ENCODE measurements around the gene CERS6. TPM values are rescaled to one million over a fixed set of nuclear protein-coding genes. Genes with fewer than 3 reads are reported as not detected.

The CERS6 gene
- total RNA-seq, 4 donors from 2014 or later: 35.7 to 60.6 (median 39.2) TPM

DNA sequence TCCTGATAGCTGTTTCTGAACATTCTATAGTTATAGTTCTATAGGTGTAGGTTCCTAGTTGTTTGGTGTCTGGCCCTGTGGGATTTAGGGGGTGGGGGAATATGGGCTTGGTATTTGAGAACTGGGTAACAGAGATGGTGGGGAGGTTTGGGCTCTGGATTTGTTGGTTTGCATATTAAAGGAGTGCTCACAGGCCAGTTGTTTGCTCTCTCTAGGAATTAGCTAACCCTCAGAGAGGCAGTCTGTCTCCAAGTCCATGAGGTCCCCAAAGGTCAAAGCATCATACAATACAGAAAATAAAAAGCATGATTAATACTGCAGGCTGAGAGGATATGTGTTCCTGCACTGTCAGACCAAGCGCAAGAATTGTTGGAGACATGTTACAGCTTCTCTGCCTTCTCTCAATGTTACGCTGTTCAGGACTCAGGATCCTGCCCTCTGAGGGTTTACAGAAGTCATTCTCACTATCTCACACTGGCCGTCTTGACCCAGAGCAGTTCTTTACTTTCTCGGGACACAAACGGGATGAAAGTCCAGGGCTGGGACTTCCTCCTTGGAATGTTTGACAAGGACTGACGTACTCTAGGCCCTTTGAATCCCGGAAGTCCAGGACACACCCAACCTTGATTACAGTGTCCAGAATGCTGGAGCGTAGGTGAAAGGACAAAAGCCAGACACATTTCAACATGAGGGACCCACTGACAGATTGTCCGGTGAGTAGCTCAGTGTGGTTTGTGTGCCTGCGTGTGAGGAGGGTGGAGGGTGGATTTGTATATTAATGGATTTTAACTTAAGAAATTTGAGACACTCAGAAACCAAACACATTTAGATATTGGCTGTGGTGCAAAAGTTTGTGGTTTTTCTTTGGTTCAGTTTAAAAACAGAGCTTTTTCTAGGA lies 346.1 kb downstream of the CERS6 start, which contains the start of gene NOSTRIN:
Gene NOSTRIN (plus strand): TSS at position 677 of the 898 bp plus-strand sequence. CDS start 10 bp downstream, at position 687.
- DNase-seq: no peak
- H3K27me3 ChIP-seq: no peaks in the 10 kb centered on the region
- WGBS, 2 donors: 67 to 78% methylated on average over 10 of the region's 10 CpGs
- no peak within 1 kb of the TSS for H3K4me3 ChIP-seq (replicated peaks in 1 of 3)
- peak within 1 kb of the TSS; percentile 16 to 71 (median 50) for H3K27ac ChIP-seq
- intact Hi-C loops (cut with DNase I): no loop called here
- TF ChIP-seq, protein P1, sequence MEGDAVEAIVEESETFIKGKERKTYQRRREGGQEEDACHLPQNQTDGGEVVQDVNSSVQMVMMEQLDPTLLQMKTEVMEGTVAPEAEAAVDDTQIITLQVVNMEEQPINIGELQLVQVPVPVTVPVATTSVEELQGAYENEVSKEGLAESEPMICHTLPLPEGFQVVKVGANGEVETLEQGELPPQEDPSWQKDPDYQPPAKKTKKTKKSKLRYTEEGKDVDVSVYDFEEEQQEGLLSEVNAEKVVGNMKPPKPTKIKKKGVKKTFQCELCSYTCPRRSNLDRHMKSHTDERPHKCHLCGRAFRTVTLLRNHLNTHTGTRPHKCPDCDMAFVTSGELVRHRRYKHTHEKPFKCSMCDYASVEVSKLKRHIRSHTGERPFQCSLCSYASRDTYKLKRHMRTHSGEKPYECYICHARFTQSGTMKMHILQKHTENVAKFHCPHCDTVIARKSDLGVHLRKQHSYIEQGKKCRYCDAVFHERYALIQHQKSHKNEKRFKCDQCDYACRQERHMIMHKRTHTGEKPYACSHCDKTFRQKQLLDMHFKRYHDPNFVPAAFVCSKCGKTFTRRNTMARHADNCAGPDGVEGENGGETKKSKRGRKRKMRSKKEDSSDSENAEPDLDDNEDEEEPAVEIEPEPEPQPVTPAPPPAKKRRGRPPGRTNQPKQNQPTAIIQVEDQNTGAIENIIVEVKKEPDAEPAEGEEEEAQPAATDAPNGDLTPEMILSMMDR (IDR thresholded peaks at IDR 0.05): no peak
- no peak for TF ChIP-seq POLR2A (IDR thresholded peaks at IDR 0.05)
- H3K4me1 ChIP-seq: peaks cover 35 to 43% of the 10 kb centered on the region in 2 donors
- no peaks in the 10 kb centered on the region for H3K9me3 ChIP-seq
- no peaks in the 10 kb centered on the region for H3K36me3 ChIP-seq

DNA sequence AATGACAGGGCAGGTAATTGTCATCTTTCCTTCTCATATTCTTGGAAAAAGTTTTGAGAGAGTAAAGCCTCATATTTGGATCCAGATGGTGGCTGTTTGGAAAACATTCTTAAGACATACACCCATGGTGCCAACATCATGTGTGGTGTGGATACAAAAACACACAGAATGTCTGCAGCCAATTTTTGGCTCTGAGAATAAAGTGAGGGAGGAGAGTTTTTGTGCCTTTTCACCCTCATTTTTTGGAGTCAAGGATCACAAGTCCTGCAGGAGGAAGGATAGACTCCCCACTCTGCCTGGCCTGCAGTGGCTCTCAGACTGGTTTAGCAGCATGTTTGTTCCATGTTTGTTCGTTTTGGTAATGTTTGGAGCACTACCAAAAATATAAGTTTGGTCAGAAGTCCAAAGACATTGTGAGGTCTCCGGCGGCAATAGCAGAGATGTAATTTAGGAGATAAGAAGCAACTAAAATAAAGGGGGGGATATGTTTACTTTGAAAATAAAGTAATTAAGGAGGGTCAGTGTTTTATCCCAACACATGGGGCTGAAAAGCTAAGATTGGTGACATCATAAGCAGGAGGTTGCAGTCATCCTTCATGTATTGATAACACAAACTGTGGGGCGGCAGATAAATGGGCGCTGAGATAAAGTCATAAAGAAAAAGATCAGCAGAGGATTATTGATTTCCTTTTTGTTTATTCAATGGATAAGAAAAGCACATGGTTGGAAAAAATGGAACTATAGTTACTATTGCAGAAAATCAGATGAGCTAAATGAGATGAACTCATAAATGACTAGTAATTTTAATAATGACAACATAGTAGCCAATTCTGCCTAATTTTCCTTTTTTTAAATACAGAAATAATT lies 347.0 kb downstream of the CERS6 start:
- DNase-seq: peak; percentile 22 to 51
- Histone ChIP-seq H3K4me3 (replicated peaks in 1 of 3) (no peak overlapping the region), H3K4me1 (peaks cover 35 to 43% of the 10 kb centered on the region in 2 donors), H3K36me3 (no peaks in the 10 kb centered on the region), H3K9me3 (no peaks in the 10 kb centered on the region), H3K27ac (peak overlapping the region; percentile 16 to 71 (median 50)), H3K27me3 (no peaks in the 10 kb centered on the region)
- WGBS, 2 donors: 60 to 62% methylated on average over 5 of the region's 5 CpGs
- TF ChIP-seq POLR2A (IDR thresholded peaks at IDR 0.05): no peak
- TF ChIP-seq, protein P1 (IDR thresholded peaks at IDR 0.05): no peak
- intact Hi-C loops (cut with DNase I): no loop called here

DNA sequence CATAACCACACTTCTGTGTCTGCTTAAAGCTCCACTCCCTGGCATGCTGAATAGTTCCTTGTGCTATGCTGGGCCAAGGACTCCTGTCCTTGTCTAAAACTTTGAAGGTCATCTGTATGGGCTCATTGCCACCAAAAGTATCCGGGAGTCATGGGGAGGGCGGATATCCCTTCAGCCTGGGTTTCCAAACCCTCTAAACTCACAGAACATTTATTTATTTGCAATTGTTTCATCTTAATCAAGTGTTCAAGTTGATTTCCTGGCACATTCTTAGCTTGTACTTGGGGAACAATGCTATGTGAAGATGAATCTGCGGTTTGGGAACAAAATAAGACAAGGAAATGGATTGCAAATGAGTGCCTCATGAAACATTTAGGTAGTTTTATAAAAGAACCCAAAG lies 348.1 kb downstream of the CERS6 start:
- H3K27ac ChIP-seq: peak overlapping the region; percentile 16 to 71 (median 50)

DNA sequence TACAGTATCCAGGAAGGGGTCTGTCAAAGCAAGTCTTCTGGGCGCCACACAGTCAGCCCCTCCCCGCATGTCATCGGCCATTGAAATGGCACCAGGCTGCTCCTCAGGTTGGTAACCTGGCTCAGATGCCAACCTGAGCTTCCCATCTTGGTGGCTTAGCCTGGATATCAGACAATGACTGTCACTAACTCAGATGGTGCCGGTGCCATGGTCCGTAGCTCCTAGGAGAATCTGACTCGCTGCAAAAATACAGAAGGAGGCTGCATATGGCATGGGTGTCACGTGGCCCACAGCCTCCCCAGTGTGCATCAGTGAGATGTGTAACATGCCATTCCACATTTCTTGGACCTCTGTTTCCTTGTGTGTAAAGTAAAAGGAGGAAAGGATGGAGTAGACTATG lies 349.5 kb downstream of the CERS6 start:
- intact Hi-C loops (cut with DNase I): no loop called here
- Histone ChIP-seq H3K9me3 (no peaks in the 10 kb centered on the region), H3K27me3 (no peaks in the 10 kb centered on the region), H3K36me3 (no peaks in the 10 kb centered on the region), H3K4me3 (replicated peaks in 1 of 3) (no peak overlapping the region), H3K4me1 (peaks cover 27 to 34% of the 10 kb centered on the region in 2 donors), H3K27ac (no peak overlapping the region)
- DNase-seq: no peak
- 89 to 96% methylated on average over 7 of the region's 7 CpGs for WGBS, 2 donors
- TF ChIP-seq POLR2A (IDR thresholded peaks at IDR 0.05): no peak
- TF ChIP-seq, protein P1 (IDR thresholded peaks at IDR 0.05): no peak

More for the DNA sequence above, 348.1 kb downstream of the CERS6 start:
- Histone ChIP-seq H3K9me3 (no peaks in the 10 kb centered on the region), H3K4me3 (replicated peaks in 1 of 3) (no peak overlapping the region), H3K4me1 (peaks cover 25 to 33% of the 10 kb centered on the region in 2 donors), H3K36me3 (no peaks in the 10 kb centered on the region), H3K27me3 (no peaks in the 10 kb centered on the region)
- WGBS, 2 donors: 49 to 53% methylated on average over 3 of the region's 3 CpGs
- peak; percentile 26 to 33 for DNase-seq
- intact Hi-C loops (cut with DNase I): no loop called here
- TF ChIP-seq POLR2A (IDR thresholded peaks at IDR 0.05): no peak
- TF ChIP-seq, protein P1 (IDR thresholded peaks at IDR 0.05): no peak

Measured in thyroid gland (tissue), 4 donors.